GM23338 (cell line): ENCODE results near the gene ADAT3.

Source experiments
- CREB1 ChIP-seq: fragments of 250-450 bp; sonication (Bioruptor Pico); IDR thresholded peaks from 2 replicates; pipeline ENCODE4 v1.5.0; 2020; ENCODE audit warnings: low read depth, mild to moderate bottlenecking, moderate library complexity
- CTCF ChIP-seq, 2 experiments: fragments of 200-600 bp in 1 of 2; sonication (generic) in 1 of 2; conservative IDR thresholded peaks; 2 replicates each; pipeline versions ENCODE4 v1.5.1 to v1.6.1; 2016 to 2017; ENCODE audit warnings: antibody characterized with exemption in 2 of 2, low read depth in 2 of 2, mild to moderate bottlenecking in 2 of 2, moderate library complexity in 1 of 2
- ETS1 ChIP-seq: IDR thresholded peaks from 2 replicates; pipeline ENCODE4 v1.6.1; 2016; ENCODE audit warnings: antibody characterized with exemption
- EZH2 ChIP-seq: fragments of 200-600 bp; sonication (generic); IDR thresholded peaks from one replicate; pipeline ENCODE4 v1.8.0; 2017; ENCODE audit warnings: antibody characterized with exemption, mild to moderate bottlenecking, low read depth; ENCODE audit not compliant: unreplicated experiment
- EZH2phosphoT487 ChIP-seq: fragments of 200-600 bp; sonication (generic); IDR thresholded peaks from one replicate; pipeline ENCODE4 v1.8.1; 2018; ENCODE audit warnings: antibody characterized with exemption; ENCODE audit not compliant: unreplicated experiment
- JUNB ChIP-seq: IDR thresholded peaks from one replicate; pipeline ENCODE4 v1.6.1; 2016; ENCODE audit warnings: antibody characterized with exemption; ENCODE audit not compliant: unreplicated experiment
- POLR2AphosphoS5 ChIP-seq: IDR thresholded peaks from 2 replicates; pipeline ENCODE4 v1.6.1; 2016; ENCODE audit warnings: antibody characterized with exemption, low read depth
- REST ChIP-seq: IDR thresholded peaks from one replicate; pipeline ENCODE4 v1.6.1; 2018; ENCODE audit warnings: antibody characterized with exemption; ENCODE audit not compliant: unreplicated experiment
- ZNF331 ChIP-seq: fragments of 250-450 bp; sonication (Bioruptor Pico); IDR thresholded peaks from 2 replicates; pipeline ENCODE4 v1.5.0; 2020; ENCODE audit warnings: low read depth, mild to moderate bottlenecking, moderate library complexity
- ZNF462 ChIP-seq: fragments of 250-450 bp; sonication (Bioruptor Pico); IDR thresholded peaks from 2 replicates; pipeline ENCODE4 v1.5.0; 2020; ENCODE audit warnings: mild to moderate bottlenecking, moderate library complexity

GRCh38 chr19:1904860-1905109 lies 414 bp upstream of the ADAT3 start:
- TF ChIP-seq CTCF (conservative IDR thresholded peaks at IDR 0.05; ENCODE audit: low read depth in 2 of 2) (no peak), CREB1 (CRISPR knock-in tag) (no peak), ZNF462 (CRISPR knock-in tag) (no peak), POLR2AphosphoS5 (no peak), EZH2 (no peak), REST (no peak), EZH2phosphoT487 (no peak), ZNF331 (CRISPR knock-in tag) (no peak), JUNB (no peak), ETS1 (no peak)
